Measurements from ENCODE around the gene BCAS2.

GRCh38 chr1:114547076-114547475, 34.3 kb downstream of the BCAS2 start:
- TF ChIP-seq POLR2A (IDR thresholded peaks at IDR 0.05; ENCODE audit: low read length) (no peak), GATA1 (IDR thresholded peaks at IDR 0.05; ENCODE audit: low read depth, low read length) (no peak)
